Subcutaneous preadipocyte (primary cell): ENCODE data around the gene SYNPO2. TPM values are rescaled to one million over a fixed set of nuclear protein-coding genes. Genes with fewer than 3 reads are reported as not detected.

Experiments used
- total RNA-seq: library from RNA; depleted of rRNA; stranded (reverse); fragments of >200 nt; gene quantifications from 2 replicates; pipeline ENCODE4 v1.2.3, GENCODE V29; 2012

Gene SYNPO2, protein sequence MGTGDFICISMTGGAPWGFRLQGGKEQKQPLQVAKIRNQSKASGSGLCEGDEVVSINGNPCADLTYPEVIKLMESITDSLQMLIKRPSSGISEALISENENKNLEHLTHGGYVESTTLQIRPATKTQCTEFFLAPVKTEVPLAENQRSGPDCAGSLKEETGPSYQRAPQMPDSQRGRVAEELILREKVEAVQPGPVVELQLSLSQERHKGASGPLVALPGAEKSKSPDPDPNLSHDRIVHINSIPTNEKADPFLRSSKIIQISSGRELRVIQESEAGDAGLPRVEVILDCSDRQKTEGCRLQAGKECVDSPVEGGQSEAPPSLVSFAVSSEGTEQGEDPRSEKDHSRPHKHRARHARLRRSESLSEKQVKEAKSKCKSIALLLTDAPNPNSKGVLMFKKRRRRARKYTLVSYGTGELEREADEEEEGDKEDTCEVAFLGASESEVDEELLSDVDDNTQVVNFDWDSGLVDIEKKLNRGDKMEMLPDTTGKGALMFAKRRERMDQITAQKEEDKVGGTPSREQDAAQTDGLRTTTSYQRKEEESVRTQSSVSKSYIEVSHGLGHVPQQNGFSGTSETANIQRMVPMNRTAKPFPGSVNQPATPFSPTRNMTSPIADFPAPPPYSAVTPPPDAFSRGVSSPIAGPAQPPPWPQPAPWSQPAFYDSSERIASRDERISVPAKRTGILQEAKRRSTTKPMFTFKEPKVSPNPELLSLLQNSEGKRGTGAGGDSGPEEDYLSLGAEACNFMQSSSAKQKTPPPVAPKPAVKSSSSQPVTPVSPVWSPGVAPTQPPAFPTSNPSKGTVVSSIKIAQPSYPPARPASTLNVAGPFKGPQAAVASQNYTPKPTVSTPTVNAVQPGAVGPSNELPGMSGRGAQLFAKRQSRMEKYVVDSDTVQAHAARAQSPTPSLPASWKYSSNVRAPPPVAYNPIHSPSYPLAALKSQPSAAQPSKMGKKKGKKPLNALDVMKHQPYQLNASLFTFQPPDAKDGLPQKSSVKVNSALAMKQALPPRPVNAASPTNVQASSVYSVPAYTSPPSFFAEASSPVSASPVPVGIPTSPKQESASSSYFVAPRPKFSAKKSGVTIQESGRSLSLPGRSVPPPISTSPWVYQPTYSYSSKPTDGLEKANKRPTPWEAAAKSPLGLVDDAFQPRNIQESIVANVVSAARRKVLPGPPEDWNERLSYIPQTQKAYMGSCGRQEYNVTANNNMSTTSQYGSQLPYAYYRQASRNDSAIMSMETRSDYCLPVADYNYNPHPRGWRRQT
- total RNA-seq: 3.9 and 10.3 TPM in 2 replicates

DNA sequence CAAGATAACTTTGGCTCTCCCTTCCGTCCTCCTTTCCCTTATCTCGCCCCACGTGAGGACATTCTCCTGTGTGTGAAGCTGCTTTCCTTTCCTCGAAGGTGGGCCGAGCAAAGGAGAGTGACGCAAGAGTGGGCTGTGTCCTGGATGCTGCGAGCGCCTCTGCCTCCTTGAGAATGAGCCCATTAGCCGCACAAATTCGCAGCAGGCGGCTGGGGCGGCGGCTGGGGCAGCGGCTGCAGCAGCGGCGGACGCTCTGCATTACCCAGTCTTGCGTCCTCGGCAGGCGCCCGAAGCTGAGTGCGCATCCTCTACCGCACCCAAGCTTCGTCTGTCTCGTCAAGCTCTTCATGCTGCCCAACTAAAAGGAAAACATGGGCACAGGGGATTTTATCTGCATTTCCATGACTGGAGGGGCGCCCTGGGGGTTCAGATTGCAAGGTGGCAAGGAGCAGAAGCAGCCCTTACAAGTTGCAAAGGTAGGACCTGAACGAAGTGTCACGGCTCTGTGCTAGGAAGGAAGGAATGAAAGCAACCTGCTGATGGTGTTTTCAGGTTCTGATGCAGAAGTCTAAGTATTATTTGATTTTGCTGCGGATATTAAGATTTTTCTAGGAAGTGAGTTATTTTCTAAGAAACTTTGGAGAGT lies at the start of gene SYNPO2:
Gene SYNPO2 (plus strand): TSS at position 189 of the 646 bp plus-strand sequence. CDS start 183 bp downstream, at position 372.

Other genes starting within 250 kb of the SYNPO2 start
- gene METTL14, start 203.5 kb upstream of the SYNPO2 start, total RNA-seq: 13.9 and 14.0 TPM in 2 replicates
- 70.5 and 101 TPM in 2 replicates for gene SEC24D, start 52.7 kb upstream of the SYNPO2 start, total RNA-seq
- gene MYOZ2, start 247.0 kb downstream of the SYNPO2 start, total RNA-seq: 0.98 and 2.2 TPM in 2 replicates